HEK293 (cell line): ENCODE results near the gene MYL6B.

Source experiments
- ATF2 ChIP-seq: fragments of 450-650 bp; formaldehyde crosslinking; IDR thresholded peaks from 2 replicates; pipeline ENCODE4 v1.5.1; 2016; ENCODE audit warnings: missing biosample characterization, missing genetic modification characterization, low read depth
- GLI4 ChIP-seq: fragments of 450-650 bp; formaldehyde crosslinking; IDR thresholded peaks from 2 replicates; pipeline ENCODE4 v1.5.1; 2016; ENCODE audit warnings: missing biosample characterization, missing genetic modification characterization
- MZF1 ChIP-seq: fragments of 450-650 bp; formaldehyde crosslinking; IDR thresholded peaks from 2 replicates; pipeline ENCODE4 v1.5.1; 2017; ENCODE audit warnings: missing biosample characterization, missing genetic modification characterization, borderline replicate concordance
- PBX3 ChIP-seq: sonication (generic); formaldehyde crosslinking; IDR thresholded peaks from 2 replicates; pipeline ENCODE4 v1.8.1; 2022; ENCODE audit warnings: mild to moderate bottlenecking, moderate library complexity, missing genetic modification reagents
- PRDM2 ChIP-seq: fragments of 450-650 bp; formaldehyde crosslinking; IDR thresholded peaks from 2 replicates; pipeline ENCODE4 v1.5.1; 2016; ENCODE audit warnings: missing biosample characterization, missing genetic modification characterization, borderline replicate concordance
- SCRT1 ChIP-seq: fragments of 450-650 bp; formaldehyde crosslinking; IDR thresholded peaks from 2 replicates; pipeline ENCODE4 v1.5.1; 2016; ENCODE audit warnings: missing biosample characterization, missing genetic modification characterization, borderline replicate concordance
- SETDB1 ChIP-seq: IDR thresholded peaks from one replicate; pipeline ENCODE4 v1.6.1; 2017; ENCODE audit warnings: mild to moderate bottlenecking, low read length, moderate library complexity, mixed read lengths; ENCODE audit not compliant: insufficient read length
- ZBTB6 ChIP-seq: fragments of 450-650 bp; formaldehyde crosslinking; IDR thresholded peaks from 2 replicates; pipeline ENCODE4 v1.5.1; 2017; ENCODE audit warnings: missing biosample characterization, missing genetic modification characterization
- ZBTB7A ChIP-seq: fragments of 450-650 bp; formaldehyde crosslinking; IDR thresholded peaks from 2 replicates; pipeline ENCODE4 v1.5.1; 2016; ENCODE audit warnings: low read depth, missing biosample characterization, missing genetic modification characterization
- ZNF121 ChIP-seq: fragments of 450-650 bp; formaldehyde crosslinking; IDR thresholded peaks from 2 replicates; pipeline ENCODE4 v1.5.1; 2016; ENCODE audit warnings: missing biosample characterization, missing genetic modification characterization
- ZNF132 ChIP-seq: fragments of 450-650 bp; formaldehyde crosslinking; IDR thresholded peaks from 2 replicates; pipeline ENCODE4 v1.5.1; 2017; ENCODE audit warnings: missing biosample characterization, missing genetic modification characterization, borderline replicate concordance
- ZNF155 ChIP-seq: fragments of 450-650 bp; formaldehyde crosslinking; IDR thresholded peaks from 2 replicates; pipeline ENCODE4 v1.5.1; 2016; ENCODE audit warnings: missing biosample characterization, missing genetic modification characterization
- ZNF175 ChIP-seq: fragments of 450-650 bp; formaldehyde crosslinking; IDR thresholded peaks from 2 replicates; pipeline ENCODE4 v1.5.1; 2016; ENCODE audit warnings: missing biosample characterization, missing genetic modification characterization
- ZNF184 ChIP-seq: fragments of 450-650 bp; IDR thresholded peaks from 2 replicates; pipeline ENCODE4 v1.5.1; 2018; ENCODE audit warnings: missing biosample characterization, mild to moderate bottlenecking, missing genetic modification characterization
- ZNF202 ChIP-seq: fragments of 450-650 bp; formaldehyde crosslinking; IDR thresholded peaks from 2 replicates; pipeline ENCODE4 v1.5.1; 2016; ENCODE audit warnings: missing biosample characterization, missing genetic modification characterization, borderline replicate concordance
- ZNF239 ChIP-seq: fragments of 450-650 bp; formaldehyde crosslinking; IDR thresholded peaks from 2 replicates; pipeline ENCODE4 v1.5.1; 2016; ENCODE audit warnings: missing biosample characterization, missing genetic modification characterization
- ZNF354C ChIP-seq: fragments of 450-650 bp; formaldehyde crosslinking; IDR thresholded peaks from 2 replicates; pipeline ENCODE4 v1.5.1; 2016; ENCODE audit warnings: missing biosample characterization, missing genetic modification characterization, low read depth, borderline replicate concordance
- ZNF37A ChIP-seq: fragments of 450-650 bp; IDR thresholded peaks from 2 replicates; pipeline ENCODE4 v1.5.1; 2018; ENCODE audit warnings: missing biosample characterization, missing genetic modification characterization
- ZNF426 ChIP-seq: fragments of 450-650 bp; formaldehyde crosslinking; IDR thresholded peaks from 2 replicates; pipeline ENCODE4 v1.5.1; 2017; ENCODE audit warnings: missing biosample characterization, missing genetic modification characterization, mild to moderate bottlenecking, inconsistent platforms, moderate library complexity
- ZNF530 ChIP-seq: fragments of 450-650 bp; formaldehyde crosslinking; IDR thresholded peaks from 2 replicates; pipeline ENCODE4 v1.5.1; 2016; ENCODE audit warnings: low read depth, missing biosample characterization, missing genetic modification characterization
- ZNF555 ChIP-seq: fragments of 450-650 bp; formaldehyde crosslinking; conservative IDR thresholded peaks from 2 replicates; pipeline ENCODE4 v1.5.1; 2017; ENCODE audit warnings: missing biosample characterization, mild to moderate bottlenecking, missing genetic modification characterization, inconsistent platforms
- ZNF600 ChIP-seq: fragments of 450-650 bp; formaldehyde crosslinking; IDR thresholded peaks from 2 replicates; pipeline ENCODE4 v1.5.1; 2016; ENCODE audit warnings: missing biosample characterization, missing genetic modification characterization
- ZNF660 ChIP-seq: fragments of 450-650 bp; IDR thresholded peaks from 2 replicates; pipeline ENCODE4 v1.5.1; 2018; ENCODE audit warnings: missing biosample characterization, mild to moderate bottlenecking, missing genetic modification characterization
- ZNF677 ChIP-seq: fragments of 450-650 bp; IDR thresholded peaks from 2 replicates; pipeline ENCODE4 v1.5.0; 2018; ENCODE audit warnings: missing biosample characterization, mild to moderate bottlenecking, missing genetic modification characterization, moderate library complexity
- ZNF768 ChIP-seq: fragments of 450-650 bp; formaldehyde crosslinking; IDR thresholded peaks from 2 replicates; pipeline ENCODE4 v1.5.1; 2018; ENCODE audit warnings: missing biosample characterization, mild to moderate bottlenecking, missing genetic modification characterization
- ZNF791 ChIP-seq: fragments of 450-650 bp; formaldehyde crosslinking; IDR thresholded peaks from 2 replicates; pipeline ENCODE4 v1.5.1; 2016; ENCODE audit warnings: missing biosample characterization, missing genetic modification characterization
- ZNF843 ChIP-seq: fragments of 450-650 bp; formaldehyde crosslinking; IDR thresholded peaks from 2 replicates; pipeline ENCODE4 v1.5.1; 2016; ENCODE audit warnings: missing biosample characterization, missing genetic modification characterization
- ZSCAN23 ChIP-seq: fragments of 450-650 bp; formaldehyde crosslinking; IDR thresholded peaks from 2 replicates; pipeline ENCODE4 v1.5.1; 2016; ENCODE audit warnings: missing biosample characterization, missing genetic modification characterization
- ZSCAN5A ChIP-seq: fragments of 450-650 bp; formaldehyde crosslinking; IDR thresholded peaks from 2 replicates; pipeline ENCODE4 v1.5.1; 2016; ENCODE audit warnings: missing biosample characterization, missing genetic modification characterization

Gene MYL6B

GRCh38 chr12:56157201-56158028 lies 5.0 kb downstream of the MYL6B start (continued):
- TF ChIP-seq MZF1 (tag by site-specific recombination) (no peak), SETDB1 (no peak), GLI4 (no peak), ZNF239 (tag by site-specific recombination) (no peak), ZBTB6 (tag by site-specific recombination) (peak; percentile 28; the same call in 1 of the 2 replicates), ZNF202 (no peak), SCRT1 (peak; percentile 65), ZNF660 (tag by site-specific recombination) (peak; percentile 19), ZSCAN5A (tag by site-specific recombination) (no peak), ZNF768 (tag by site-specific recombination) (no peak), PRDM2 (tag by site-specific recombination) (no peak), ZNF354C (no peak), ZNF37A (tag by site-specific recombination) (no peak), ZNF132 (tag by site-specific recombination) (no peak), ZNF555 (no peak), ZNF155 (tag by site-specific recombination) (no peak), ZSCAN23 (no peak), ZNF791 (no peak), ZNF184 (tag by site-specific recombination) (no peak), ZNF121 (tag by site-specific recombination) (peak; percentile 83), ZBTB7A (tag by site-specific recombination) (no peak; the same call in 1 of the 2 replicates), ATF2 (no peak; the same call in 1 of the 2 replicates), ZNF843 (tag by site-specific recombination) (no peak), ZNF600 (tag by site-specific recombination) (peak; percentile 98), ZNF175 (tag by site-specific recombination) (no peak), ZNF426 (tag by site-specific recombination) (no peak), PBX3 (CRISPR knock-in tag) (no peak), ZNF677 (tag by site-specific recombination) (no peak), ZNF530 (tag by site-specific recombination) (no peak)
